Endothelial cell of umbilical vein (primary cell): ENCODE data around the gene FBXO48. TPM values are rescaled to one million over a fixed set of nuclear protein-coding genes. Genes with fewer than 3 reads are reported as not detected.

Experiments used
- BruUV-seq: library from RNA; stranded (reverse); fragments of 400-500 nt; replicated peaks from 2 replicates; lab custom pipeline; 2021; lab: Mats Ljungman, UMichigan
- CTCF ChIA-PET: fragments of 300-600, 350-600 bp; sonication (Branson Sonifier 250); formaldehyde crosslinking; loops from one replicate; lab custom pipeline; 2021; ENCODE audit warnings: antibody characterized with exemption, inconsistent platforms; lab: Charles Lee
- POLR2A ChIA-PET: fragments of 300-600, 350-600 bp; sonication (Branson Sonifier 250); formaldehyde crosslinking; loops from one replicate; lab custom pipeline; 2021; ENCODE audit warnings: antibody characterized with exemption, inconsistent platforms; lab: Charles Lee
- DNase-seq: peaks from one replicate; pipeline ENCODE4 v3.0.0-alpha.2; 2011; ENCODE audit warnings: low read depth, low spot score
- FAIRE-seq: peaks from 2 replicates; lab custom pipeline; 2011; peaks lifted over from hg19 to GRCh38; lab: Jason Lieb, UNC
- H2AFZ ChIP-seq: 2 replicates; pipeline ENCODE4 v1.6.0; 2012; ENCODE audit warnings: low read depth, low read length, control low read depth, inconsistent platforms
- H3K27ac ChIP-seq: 2 replicates; pipeline ENCODE4 v1.5.1; 2011; ENCODE audit warnings: low read depth, mild to moderate bottlenecking, control low read depth, low read length, moderate library complexity; ENCODE audit not compliant: insufficient read depth
- H3K27me3 ChIP-seq, 2 experiments: 2 replicates each; pipeline versions ENCODE4 v1.6.0 to v1.6.1; 2011; ENCODE audit warnings: low read length in 2 of 2, mixed read lengths in 1 of 2; ENCODE audit not compliant: control insufficient read depth in 2 of 2, insufficient read depth in 2 of 2
- H3K36me3 ChIP-seq, 2 experiments: 2 replicates in 1 of 2; 3 replicates in 1 of 2; pipeline ENCODE4 v1.5.1; 2011; ENCODE audit warnings: low read length in 2 of 2, mild to moderate bottlenecking in 1 of 2, moderate library complexity in 1 of 2; ENCODE audit not compliant: control insufficient read depth in 2 of 2, insufficient read depth in 2 of 2; ENCODE audit errors: extremely low read depth in 1 of 2
- H3K4me1 ChIP-seq: 3 replicates; pipeline ENCODE4 v1.5.1; 2011; ENCODE audit warnings: mild to moderate bottlenecking, low read length; ENCODE audit not compliant: control insufficient read depth, insufficient read depth; ENCODE audit errors: extremely low read depth
- H3K4me2 ChIP-seq: 2 replicates; pipeline ENCODE4 v1.6.1; 2011; ENCODE audit warnings: low read length, control low read depth, mixed read lengths; ENCODE audit not compliant: insufficient read depth
- H3K4me3 ChIP-seq, 3 experiments: fragments of 200-600 bp in 1 of 3; sonication (generic), shearing (Covaris generic) in 1 of 3; replicated peaks in 1 of 3; 2 replicates each; pipeline ENCODE4 v1.5.1; 2011 to 2016; ENCODE audit warnings: control low read depth in 3 of 3, low read length in 3 of 3, mild to moderate bottlenecking in 2 of 3, inconsistent platforms in 1 of 3, low read depth in 1 of 3, moderate library complexity in 1 of 3; ENCODE audit not compliant: insufficient read depth in 1 of 3
- H3K79me2 ChIP-seq: 2 replicates; pipeline ENCODE4 v1.6.0; 2012; ENCODE audit warnings: low read length, inconsistent platforms; ENCODE audit not compliant: control insufficient read depth, insufficient read depth
- H3K9ac ChIP-seq: replicated peaks from 2 replicates; pipeline ENCODE3; 2011; ENCODE audit warnings: low read length, control low read depth; ENCODE audit not compliant: insufficient read depth; ENCODE audit errors: extremely low read depth
- H3K9me1 ChIP-seq: replicated peaks from 3 replicates; pipeline ENCODE4 v1.6.0; 2011; ENCODE audit warnings: mild to moderate bottlenecking, low read length; ENCODE audit not compliant: control insufficient read depth, insufficient read depth; ENCODE audit errors: extremely low read depth
- H3K9me3 ChIP-seq: replicated peaks from 2 replicates; pipeline ENCODE4 v1.5.1; 2012; ENCODE audit warnings: low read length, inconsistent platforms; ENCODE audit not compliant: control insufficient read depth, insufficient read depth
- H4K20me1 ChIP-seq: replicated peaks from 2 replicates; pipeline ENCODE3; 2011; ENCODE audit warnings: mild to moderate bottlenecking, low read length; ENCODE audit not compliant: control insufficient read depth, insufficient read depth; ENCODE audit errors: extremely low read depth
- CTCF ChIP-seq, 2 donors: IDR thresholded peaks; 1 replicate in 1 of 2; 2 replicates in 1 of 2; pipeline ENCODE4 v1.5.1; 2011; ENCODE audit warnings: low read length in 2 of 2, mild to moderate bottlenecking in 2 of 2, moderate library complexity in 2 of 2, control low read depth in 1 of 2, inconsistent platforms in 1 of 2, low read depth in 1 of 2; ENCODE audit not compliant: insufficient read depth in 1 of 2; ENCODE audit errors: extremely low read depth in 1 of 2
- EZH2 ChIP-seq: IDR thresholded peaks from 2 replicates; pipeline ENCODE4 v1.6.1; 2012; ENCODE audit warnings: borderline replicate concordance, low read depth, mild to moderate bottlenecking, moderate library complexity, low read length, inconsistent platforms; ENCODE audit not compliant: severe bottlenecking
- FOS ChIP-seq: IDR thresholded peaks from 2 replicates; pipeline ENCODE4 v1.6.1; 2011; ENCODE audit warnings: mild to moderate bottlenecking, low read length, moderate library complexity, borderline replicate concordance; ENCODE audit not compliant: insufficient read depth
- GATA2 ChIP-seq: IDR thresholded peaks from 2 replicates; pipeline ENCODE4 v1.7.0; 2011; ENCODE audit warnings: low read depth, mild to moderate bottlenecking, moderate library complexity, mixed read lengths, low read length; ENCODE audit not compliant: insufficient read length, insufficient read depth
- JUN ChIP-seq: IDR thresholded peaks from 2 replicates; pipeline ENCODE4 v1.6.1; 2011; ENCODE audit warnings: borderline replicate concordance, low read depth; ENCODE audit not compliant: insufficient read length, insufficient read depth
- MAX ChIP-seq: IDR thresholded peaks from 2 replicates; pipeline ENCODE4 v1.6.1; 2011; ENCODE audit not compliant: insufficient read depth, insufficient read length
- MYC ChIP-seq: IDR thresholded peaks from one replicate; pipeline ENCODE4 v1.6.1; 2011; ENCODE audit warnings: mild to moderate bottlenecking, low read depth, low read length
- POLR2A ChIP-seq: IDR thresholded peaks from 2 replicates; pipeline ENCODE4 v1.6.1; 2012; ENCODE audit warnings: low read depth, mild to moderate bottlenecking, control low read depth, low read length
- POLR2AphosphoS5 ChIP-seq: IDR thresholded peaks from 2 replicates; pipeline ENCODE4 v1.6.1; 2012; ENCODE audit warnings: low read depth, mild to moderate bottlenecking, control low read depth, low read length, moderate library complexity; ENCODE audit not compliant: insufficient read depth
- dilution Hi-C: fragments of 300-500 bp; cut with MboI; formaldehyde crosslinking; loops from one replicate; pipeline ENCODE4 v1.15.0; 2019; ENCODE audit warnings: low sequenced_read_pairs; ENCODE audit not compliant: extremely low pct_ligation_motif_present
- intact Hi-C: fragments of 100-400 bp; cut with micrococcal nuclease; formaldehyde crosslinking; loops from one replicate; pipeline ENCODE4 v1.10.0; 2022
- polyA plus RNA-seq, 4 experiments: library from polyadenylated mRNA; depleted of rRNA in 3 of 4; stranded (reverse) in 3 of 4; unstranded in 1 of 4; fragments of >200 nt; gene quantifications; 2 replicates each; pipeline versions ENCODE4 v1.2.1 to v1.2.3, GENCODE V29; 2011 to 2012; ENCODE audit warnings: missing spikeins in 1 of 4
- total RNA-seq: library from RNA; stranded (reverse); gene quantifications from 2 replicates; pipeline ENCODE4 v1.2.3, GENCODE V29; 2021

FBXO48 gene
- total and polyA plus RNA-seq, 2 donors (not counting 3 experiments of a cell fraction or from before 2014, with no cell fraction given), result 0.46 to 0.73 TPM

DNA sequence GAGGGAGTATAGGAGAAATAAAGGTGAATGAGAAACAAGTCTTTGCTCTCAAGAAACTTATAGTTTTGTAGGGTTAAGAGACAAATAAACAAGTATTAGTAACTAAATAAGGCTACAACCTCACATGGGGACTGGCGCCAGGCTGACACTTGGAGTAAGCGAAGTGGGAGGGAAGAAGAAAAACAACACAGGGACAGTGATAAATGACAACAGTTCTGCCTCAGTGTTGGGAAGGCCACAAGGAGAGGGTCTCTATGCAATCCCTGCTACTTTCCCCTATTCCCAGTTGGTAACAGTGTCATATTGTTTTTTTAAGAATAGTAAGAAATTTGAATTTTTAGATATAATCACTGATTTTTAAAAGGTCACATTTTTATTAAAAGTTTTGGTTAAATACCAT is 4.3 kb upstream of the FBXO48 start:
- Histone ChIP-seq H3K9me1 (no peaks in the 10 kb centered on the region), H3K27me3 (no peaks in the 10 kb centered on the region), H3K36me3 (no peaks in the 10 kb centered on the region), H4K20me1 (no peaks in the 10 kb centered on the region), H3K9ac (no peak overlapping the region), H3K4me1 (peaks cover 3% of the 10 kb centered on the region), H2AFZ (no peak overlapping the region), H3K4me3 (no peak overlapping the region), H3K27ac (no peak overlapping the region), H3K4me2 (no peak overlapping the region), H3K79me2 (no peaks in the 10 kb centered on the region), H3K9me3 (no peaks in the 10 kb centered on the region)
- POLR2A ChIA-PET, result no interaction called here
- intact Hi-C loops (no loop called here), dilution Hi-C loops (no loop called here)
- CTCF ChIA-PET, result interaction anchor here (1.1 to 2.2 kb wide), 3 partner anchors 8 to 238 kb away, joined by 3 to 5 read pairs (median 3); no protein-coding TSS in a partner anchor
- DNase-seq, result no peak
- TF ChIP-seq JUN (no peak), POLR2AphosphoS5 (no peak), CTCF (IDR thresholded peaks at IDR 0.05; ENCODE audit: extremely low read depth in 1 of 2, insufficient read depth in 1 of 2, low read depth in 1 of 2, low read length in 2 of 2) (no peak), GATA2 (no peak), POLR2A (no peak), MYC (no peak), EZH2 (no peak), MAX (no peak), FOS (no peak)
- no TSS peak for BruUV-seq
- no peak for FAIRE-seq
